Measurements from ENCODE around the gene ABTB2.

DNA sequence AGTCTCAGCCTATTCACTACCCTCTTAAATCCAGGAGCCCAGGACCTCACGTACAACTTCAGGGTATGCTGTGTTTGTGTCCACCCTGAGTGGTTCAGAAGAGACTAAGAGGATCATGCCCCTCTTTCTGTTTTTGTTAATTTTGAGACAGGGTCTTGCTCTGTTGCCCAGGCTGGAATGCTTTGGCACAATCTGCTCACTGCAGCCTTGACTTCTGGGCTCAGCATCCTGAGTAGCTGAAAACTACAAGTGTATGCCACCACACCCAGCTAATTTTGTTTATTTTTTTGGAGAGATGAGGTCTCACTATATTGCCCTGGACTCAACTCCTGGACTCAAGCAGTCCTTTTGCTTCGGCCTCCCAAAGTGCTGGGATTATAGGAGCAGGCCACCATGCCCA lies 133.9 kb downstream of the ABTB2 start:
- TF ChIP-seq, protein P1, sequence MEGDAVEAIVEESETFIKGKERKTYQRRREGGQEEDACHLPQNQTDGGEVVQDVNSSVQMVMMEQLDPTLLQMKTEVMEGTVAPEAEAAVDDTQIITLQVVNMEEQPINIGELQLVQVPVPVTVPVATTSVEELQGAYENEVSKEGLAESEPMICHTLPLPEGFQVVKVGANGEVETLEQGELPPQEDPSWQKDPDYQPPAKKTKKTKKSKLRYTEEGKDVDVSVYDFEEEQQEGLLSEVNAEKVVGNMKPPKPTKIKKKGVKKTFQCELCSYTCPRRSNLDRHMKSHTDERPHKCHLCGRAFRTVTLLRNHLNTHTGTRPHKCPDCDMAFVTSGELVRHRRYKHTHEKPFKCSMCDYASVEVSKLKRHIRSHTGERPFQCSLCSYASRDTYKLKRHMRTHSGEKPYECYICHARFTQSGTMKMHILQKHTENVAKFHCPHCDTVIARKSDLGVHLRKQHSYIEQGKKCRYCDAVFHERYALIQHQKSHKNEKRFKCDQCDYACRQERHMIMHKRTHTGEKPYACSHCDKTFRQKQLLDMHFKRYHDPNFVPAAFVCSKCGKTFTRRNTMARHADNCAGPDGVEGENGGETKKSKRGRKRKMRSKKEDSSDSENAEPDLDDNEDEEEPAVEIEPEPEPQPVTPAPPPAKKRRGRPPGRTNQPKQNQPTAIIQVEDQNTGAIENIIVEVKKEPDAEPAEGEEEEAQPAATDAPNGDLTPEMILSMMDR (optimal IDR thresholded peaks at IDR 0.05 in 1 of 3, IDR thresholded peaks at IDR 0.05 in 1 of 3, conservative IDR thresholded peaks at IDR 0.05 in 1 of 3; ENCODE audit: extremely low read depth in 1 of 3, insufficient read depth in 2 of 3, low read length in 3 of 3): no peak
- no peak for TF ChIP-seq EZH2 (IDR thresholded peaks at IDR 0.05; ENCODE audit: low read length)

All from keratinocyte (primary cell).